LoVo (cell line): ENCODE results near the gene RRBP1.
"Not testable (repeated sequence)": the region's sequence is repeated elsewhere in the genome, so short reads cannot be mapped to it uniquely, and the experiment has no call there.

Experiments
- DNase-seq: peaks from one replicate; pipeline ENCODE4 v3.0.0-alpha.2; 2016; ENCODE audit warnings: low spot score

The RRBP1 gene

GRCh38 chr20:17661121-17661744, 20.8 kb downstream of the RRBP1 start:
- DNase-seq: no peak

GRCh38 chr20:17660667-17661066, 21.4 kb downstream of the RRBP1 start:
- no peak for DNase-seq

- DNase-seq: no peak
These were observed 22.2 kb downstream of the RRBP1 start for GRCh38 chr20:17659801-17660200.

GRCh38 chr20:17659344-17659743, 22.7 kb downstream of the RRBP1 start:
- DNase-seq: not testable (repeated sequence)

- no peak for DNase-seq
These were observed 23.4 kb downstream of the RRBP1 start for GRCh38 chr20:17658648-17658993.

GRCh38 chr20:17657898-17658647, 24.0 kb downstream of the RRBP1 start:
- DNase-seq: no peak

- no peak for DNase-seq
These were observed 24.8 kb downstream of the RRBP1 start for GRCh38 chr20:17657079-17657825.

- DNase-seq: no peak
These were observed 26.1 kb downstream of the RRBP1 start for GRCh38 chr20:17655865-17656479.

GRCh38 chr20:17655286-17655651, 26.8 kb downstream of the RRBP1 start:
- no peak for DNase-seq

- DNase-seq: no peak
These were observed 27.3 kb downstream of the RRBP1 start for GRCh38 chr20:17654649-17655285.

GRCh38 chr20:17653835-17654648, 28.0 kb downstream of the RRBP1 start:
- no peak for DNase-seq

GRCh38 chr20:17652411-17652810, 29.6 kb downstream of the RRBP1 start:
- DNase-seq: no peak

- DNase-seq: no peak
These were observed 30.2 kb downstream of the RRBP1 start for GRCh38 chr20:17651760-17652388.

GRCh38 chr20:17651129-17651759, 30.8 kb downstream of the RRBP1 start:
- no peak for DNase-seq

GRCh38 chr20:17650301-17651128, 31.5 kb downstream of the RRBP1 start:
- no peak for DNase-seq

GRCh38 chr20:17648791-17649730, 33.0 kb downstream of the RRBP1 start:
- DNase-seq: no peak

- no peak for DNase-seq
These were observed 33.8 kb downstream of the RRBP1 start for GRCh38 chr20:17648315-17648646.
